GM13976 (cell line): Measurements from ENCODE around the gene ARF6.

ENCODE experiments used
- DNase-seq: peaks from one replicate; pipeline ENCODE4 v3.0.0; 2012; ENCODE audit warnings: low spot score
- in situ Hi-C: fragments of 300-500 bp; cut with MboI; formaldehyde crosslinking; loops from one replicate; pipeline ENCODE4 v1.12.0; 2022; ENCODE audit warnings: low sequenced_read_pairs, mixed read lengths, inconsistent platforms; ENCODE audit not compliant: unreplicated experiment
- TF ChIP-seq, protein P1 (sequence below): IDR thresholded peaks from 2 replicates; pipeline ENCODE4 v1.5.1; 2012; ENCODE audit warnings: borderline replicate concordance, mild to moderate bottlenecking; ENCODE audit not compliant: insufficient read depth; ENCODE audit errors: extremely low read depth, missing control alignments, control extremely low read depth

The ARF6 gene

DNA sequence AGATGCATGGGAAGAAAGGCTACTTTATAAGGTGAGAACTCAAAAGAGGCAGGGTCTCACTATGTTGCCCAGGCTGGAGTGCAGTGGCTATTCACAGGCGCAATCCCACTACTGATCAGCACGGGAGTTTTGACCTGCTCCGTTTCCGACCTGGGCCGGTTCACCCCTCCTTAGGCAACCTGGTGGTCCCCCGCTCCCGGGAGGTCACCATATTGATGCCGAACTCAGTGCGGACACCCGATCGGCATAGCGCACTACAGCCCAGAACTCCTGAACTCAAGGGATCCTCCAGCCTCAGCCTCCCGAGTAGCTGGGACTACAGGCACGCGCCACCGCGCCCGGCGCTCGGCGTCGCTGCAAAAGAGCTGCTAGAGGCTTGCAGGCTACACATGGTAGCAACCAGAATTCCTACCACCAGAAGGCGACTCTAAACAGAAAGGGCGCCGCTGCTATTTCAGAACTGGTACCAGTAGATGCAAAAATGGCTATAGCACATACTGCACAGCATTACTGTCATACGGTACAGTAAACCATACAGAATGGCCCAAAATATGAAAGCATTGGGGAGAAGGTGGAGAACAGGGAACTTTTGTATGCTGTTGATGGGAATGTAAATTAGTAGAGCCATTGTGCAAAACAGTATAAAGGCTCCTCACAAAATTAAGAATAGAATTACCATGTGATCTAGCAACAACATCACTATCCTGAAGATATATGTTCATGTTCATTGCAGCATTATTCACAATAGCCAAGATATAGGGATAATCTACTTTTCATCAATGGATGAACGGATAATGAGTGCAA is 39.1 kb upstream of the ARF6 start:
- in situ Hi-C loops, result loop anchor here (25.0 kb wide), 1 partner anchor 684 kb away; the partner anchor contains the start of gene MAP4K5
- peak; percentile 62 for DNase-seq
- TF ChIP-seq, protein P1, sequence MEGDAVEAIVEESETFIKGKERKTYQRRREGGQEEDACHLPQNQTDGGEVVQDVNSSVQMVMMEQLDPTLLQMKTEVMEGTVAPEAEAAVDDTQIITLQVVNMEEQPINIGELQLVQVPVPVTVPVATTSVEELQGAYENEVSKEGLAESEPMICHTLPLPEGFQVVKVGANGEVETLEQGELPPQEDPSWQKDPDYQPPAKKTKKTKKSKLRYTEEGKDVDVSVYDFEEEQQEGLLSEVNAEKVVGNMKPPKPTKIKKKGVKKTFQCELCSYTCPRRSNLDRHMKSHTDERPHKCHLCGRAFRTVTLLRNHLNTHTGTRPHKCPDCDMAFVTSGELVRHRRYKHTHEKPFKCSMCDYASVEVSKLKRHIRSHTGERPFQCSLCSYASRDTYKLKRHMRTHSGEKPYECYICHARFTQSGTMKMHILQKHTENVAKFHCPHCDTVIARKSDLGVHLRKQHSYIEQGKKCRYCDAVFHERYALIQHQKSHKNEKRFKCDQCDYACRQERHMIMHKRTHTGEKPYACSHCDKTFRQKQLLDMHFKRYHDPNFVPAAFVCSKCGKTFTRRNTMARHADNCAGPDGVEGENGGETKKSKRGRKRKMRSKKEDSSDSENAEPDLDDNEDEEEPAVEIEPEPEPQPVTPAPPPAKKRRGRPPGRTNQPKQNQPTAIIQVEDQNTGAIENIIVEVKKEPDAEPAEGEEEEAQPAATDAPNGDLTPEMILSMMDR, result peak; percentile 61

DNA sequence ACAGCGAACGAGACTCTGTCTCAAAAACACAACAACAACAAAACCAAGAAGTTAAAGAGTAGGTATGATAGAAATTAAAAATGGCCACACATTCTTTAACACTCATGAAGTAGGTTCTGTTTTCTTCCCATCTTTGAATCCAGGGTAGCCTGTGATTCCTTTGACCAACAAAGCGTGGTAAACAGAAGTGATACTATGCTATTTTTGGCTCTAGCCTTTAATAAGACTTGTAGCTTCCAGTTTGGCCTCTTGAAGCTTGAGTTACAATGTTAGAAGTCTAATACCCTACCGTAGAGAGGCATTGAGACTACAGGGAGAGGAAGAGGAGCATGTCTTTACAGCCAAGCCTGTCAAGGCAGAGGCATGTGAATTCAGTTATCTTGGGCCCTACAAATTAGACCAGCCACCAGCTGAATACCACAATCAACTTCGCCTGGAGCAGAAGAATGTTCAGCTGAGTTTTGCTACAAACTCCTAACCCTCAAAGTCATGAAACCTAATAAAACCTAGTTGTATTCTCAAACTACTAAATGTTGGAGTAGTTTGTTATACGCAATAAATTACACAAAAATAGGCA is 35.4 kb upstream of the ARF6 start:
- in situ Hi-C loops, result loop anchor here (25.0 kb wide), 1 partner anchor 680 kb away; the partner anchor contains the start of gene MAP4K5
- no peak for DNase-seq
- TF ChIP-seq, protein P1, result no peak

DNA sequence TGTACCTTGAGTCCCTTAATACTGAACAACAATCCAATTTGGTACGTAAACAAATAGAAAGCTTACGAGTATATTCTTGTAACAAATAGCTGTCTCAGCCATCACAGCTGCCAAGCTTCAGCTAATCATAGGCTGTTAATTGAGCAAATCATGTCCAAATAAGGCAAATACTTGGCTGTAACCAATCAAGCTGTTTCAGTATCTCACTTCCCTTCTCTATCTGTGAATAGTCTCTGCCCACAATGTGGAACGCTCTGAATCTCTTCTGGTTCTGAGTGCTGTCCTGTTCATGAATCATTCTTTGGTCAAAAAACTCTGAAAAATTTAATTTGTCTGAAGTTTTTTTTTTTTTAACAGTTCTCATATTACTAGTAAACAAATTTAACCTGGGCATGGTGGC is 34.5 kb upstream of the ARF6 start:
- TF ChIP-seq, protein P1, result no peak
- in situ Hi-C loops, result loop anchor here (25.0 kb wide), 1 partner anchor 679 kb away; the partner anchor contains the start of gene MAP4K5
- DNase-seq, result no peak

DNA sequence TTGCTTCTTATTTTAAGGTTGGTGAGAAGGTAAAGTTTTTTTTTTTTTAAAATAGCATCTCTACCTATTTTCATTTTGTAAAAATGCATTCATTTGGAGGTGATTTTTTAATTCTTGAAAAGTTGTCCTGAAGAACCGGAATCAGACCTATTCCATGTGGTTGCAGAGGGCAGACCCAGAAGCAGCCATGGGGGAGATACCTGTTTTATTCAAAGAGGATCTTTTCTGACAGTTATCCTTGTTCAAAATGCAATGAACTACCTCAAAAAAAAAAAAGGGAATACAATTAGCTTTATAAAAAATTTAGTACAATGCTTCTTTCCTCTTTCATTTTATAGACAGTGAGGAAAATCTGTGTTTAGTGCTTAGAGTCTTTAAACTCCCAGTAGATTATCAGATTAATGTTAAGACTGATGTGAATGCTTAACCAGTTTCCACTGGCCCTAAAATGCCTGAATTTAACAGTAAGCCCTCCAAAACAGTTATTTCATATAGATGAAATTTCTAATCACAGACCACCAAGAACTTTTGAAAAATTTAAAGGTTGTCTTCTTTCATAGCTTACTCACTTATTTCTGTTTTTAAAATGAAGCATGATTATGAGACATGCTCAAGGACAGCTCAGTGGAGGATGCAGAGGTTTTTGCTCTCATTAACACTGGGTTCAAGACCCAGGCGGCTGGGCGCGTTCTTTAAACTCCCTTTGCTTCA is 31.7 kb upstream of the ARF6 start:
- DNase-seq, result no peak
- in situ Hi-C loops, result loop anchor here (10.0 to 25.0 kb wide), 2 partner anchors 234 to 676 kb away; partner anchors contain the start of gene MAP4K5
- TF ChIP-seq, protein P1, result no peak

DNA sequence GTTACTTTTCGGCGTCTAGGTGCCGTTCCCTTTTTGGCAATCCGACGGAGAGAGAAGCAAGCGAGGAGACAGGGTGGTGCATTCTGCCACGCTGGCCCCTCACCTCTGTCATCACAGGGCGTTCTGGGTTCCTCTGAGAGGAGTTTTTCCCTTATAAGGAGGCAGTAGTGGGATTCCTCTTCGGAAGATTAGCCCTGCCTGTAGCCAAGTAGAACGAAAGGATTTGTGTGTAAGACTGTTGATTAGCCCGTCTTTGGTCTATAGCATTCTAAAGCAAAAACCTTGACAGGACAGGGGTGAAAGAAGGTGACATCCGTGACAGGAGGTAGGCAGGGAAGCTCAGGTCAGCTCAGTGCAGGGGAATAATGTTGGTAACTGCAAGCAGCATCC is 31.2 kb upstream of the ARF6 start:
- TF ChIP-seq, protein P1, result no peak
- peak; percentile 37 for DNase-seq
- in situ Hi-C loops, result loop anchor here (10.0 to 25.0 kb wide), 2 partner anchors 233 to 676 kb away; partner anchors contain the start of gene MAP4K5

DNA sequence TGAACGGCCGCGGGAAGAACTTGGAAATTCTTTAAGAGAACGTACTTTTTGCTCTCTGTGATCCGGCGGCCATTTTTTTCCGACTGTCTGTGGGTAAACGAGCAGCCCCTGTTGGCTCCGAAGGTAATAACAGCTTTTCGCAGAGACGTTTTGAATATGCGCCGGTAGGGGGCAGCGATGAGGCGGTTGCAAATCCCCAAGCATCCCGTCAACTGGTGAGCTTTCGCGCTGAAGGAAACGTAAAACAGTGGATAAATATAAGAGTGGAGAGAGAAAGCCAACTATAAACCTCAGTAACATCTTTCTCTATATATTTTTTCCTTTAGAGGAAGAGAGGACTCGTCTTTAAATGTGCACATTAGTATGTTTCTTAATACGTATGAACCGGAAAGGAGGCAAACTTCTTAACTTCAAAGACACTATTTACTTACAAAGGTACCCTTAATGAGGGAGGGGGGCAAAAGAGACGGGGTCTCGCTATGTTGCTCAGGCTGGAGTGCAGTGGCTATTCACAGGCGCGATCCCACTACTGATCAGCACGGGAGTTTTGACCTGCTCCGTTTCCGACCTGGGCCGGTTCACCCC is 30.7 kb upstream of the ARF6 start:
- TF ChIP-seq, protein P1, result peak; percentile 100

More for the DNA sequence above, 30.7 kb upstream of the ARF6 start:
- in situ Hi-C loops, result loop anchor here (10.0 to 25.0 kb wide), 2 partner anchors 233 to 675 kb away; partner anchors contain the start of gene MAP4K5
- DNase-seq, result peak; percentile 57
